HCT116 (cell line): ENCODE results near the gene DNMT1.

ENCODE experiments used
- ELF1 ChIP-seq: IDR thresholded peaks from 2 replicates; pipeline ENCODE4 v1.6.1; 2012; ENCODE audit warnings: low read depth, borderline replicate concordance
- TF ChIP-seq, protein P1 (sequence below), 3 experiments: fragments of 200-600 bp in 1 of 3; sonication (generic) in 1 of 3; IDR thresholded peaks in 2 of 3; conservative IDR thresholded peaks in 1 of 3; 2 replicates each; pipeline ENCODE4 v1.5.1; 2012 to 2017; ENCODE audit warnings: low read depth in 2 of 3, low read length in 2 of 3, antibody characterized with exemption in 1 of 3, borderline replicate concordance in 1 of 3, control low read depth in 1 of 3, mild to moderate bottlenecking in 1 of 3, mixed read lengths in 1 of 3, mixed run types in 1 of 3, moderate library complexity in 1 of 3; ENCODE audit not compliant: insufficient read depth in 1 of 3

DNA sequence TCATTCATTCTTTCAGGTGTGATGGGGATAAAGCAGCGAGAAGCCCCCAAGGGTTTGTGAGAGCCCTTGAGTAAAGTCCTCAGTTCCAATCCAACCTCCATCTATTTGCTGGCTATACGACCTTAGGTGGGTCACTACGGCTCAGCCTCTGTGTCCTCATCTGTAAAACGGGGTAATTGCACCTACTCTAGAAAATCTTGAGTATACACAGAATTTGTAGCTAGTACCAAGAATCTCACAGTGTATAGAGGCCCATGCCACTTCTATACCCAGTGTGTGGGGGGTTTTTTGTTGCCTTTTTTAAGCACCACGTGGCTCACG is 406 bp upstream of the DNMT1 start:
- TF ChIP-seq, protein P1, sequence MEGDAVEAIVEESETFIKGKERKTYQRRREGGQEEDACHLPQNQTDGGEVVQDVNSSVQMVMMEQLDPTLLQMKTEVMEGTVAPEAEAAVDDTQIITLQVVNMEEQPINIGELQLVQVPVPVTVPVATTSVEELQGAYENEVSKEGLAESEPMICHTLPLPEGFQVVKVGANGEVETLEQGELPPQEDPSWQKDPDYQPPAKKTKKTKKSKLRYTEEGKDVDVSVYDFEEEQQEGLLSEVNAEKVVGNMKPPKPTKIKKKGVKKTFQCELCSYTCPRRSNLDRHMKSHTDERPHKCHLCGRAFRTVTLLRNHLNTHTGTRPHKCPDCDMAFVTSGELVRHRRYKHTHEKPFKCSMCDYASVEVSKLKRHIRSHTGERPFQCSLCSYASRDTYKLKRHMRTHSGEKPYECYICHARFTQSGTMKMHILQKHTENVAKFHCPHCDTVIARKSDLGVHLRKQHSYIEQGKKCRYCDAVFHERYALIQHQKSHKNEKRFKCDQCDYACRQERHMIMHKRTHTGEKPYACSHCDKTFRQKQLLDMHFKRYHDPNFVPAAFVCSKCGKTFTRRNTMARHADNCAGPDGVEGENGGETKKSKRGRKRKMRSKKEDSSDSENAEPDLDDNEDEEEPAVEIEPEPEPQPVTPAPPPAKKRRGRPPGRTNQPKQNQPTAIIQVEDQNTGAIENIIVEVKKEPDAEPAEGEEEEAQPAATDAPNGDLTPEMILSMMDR (IDR thresholded peaks at IDR 0.05 in 2 of 3, conservative IDR thresholded peaks at IDR 0.05 in 1 of 3; ENCODE audit: borderline replicate concordance in 1 of 3, insufficient read depth in 1 of 3, low read depth in 2 of 3, low read length in 2 of 3) = no peak
- TF ChIP-seq ELF1 = no peak
